ENCODE data around the gene STEAP2.

STEAP2 gene

DNA sequence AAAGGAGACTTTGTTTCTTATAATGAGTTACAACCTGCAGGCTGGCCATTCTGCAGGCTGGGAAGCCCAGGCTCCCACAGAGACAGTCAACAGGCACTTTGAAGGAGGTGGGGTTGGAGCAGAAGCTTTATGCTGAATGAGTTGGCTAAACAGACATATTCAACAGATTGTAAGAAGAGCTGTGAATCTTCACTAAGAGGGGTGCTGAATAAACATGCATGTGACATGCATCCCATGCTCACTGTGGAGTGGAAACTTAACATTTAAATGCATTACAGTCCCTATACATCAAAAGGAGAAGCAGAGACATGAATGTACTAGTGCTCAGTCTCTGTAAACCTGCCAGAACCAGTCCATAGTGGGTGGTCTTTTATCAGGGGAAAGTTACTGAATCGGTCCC, 32.0 kb downstream of the STEAP2 start:
- H3K4me3 ChIP-seq (ENCODE audit: low read length): no peak overlapping the region
- no peak overlapping the region for H3K4me2 ChIP-seq (ENCODE audit: low read length)
- H3K9me2 ChIP-seq (replicated peaks; ENCODE audit: control insufficient read depth, low read length): no peaks in the 10 kb centered on the region
- peaks cover 11% of the 10 kb centered on the region for H3K27me3 ChIP-seq (ENCODE audit: control insufficient read depth, low read length)
- H3K36me3 ChIP-seq (ENCODE audit: control insufficient read depth, low read length): no peaks in the 10 kb centered on the region
- no peaks in the 10 kb centered on the region; the same call in 1 of the 2 replicates for H3K9me3 ChIP-seq (ENCODE audit: control insufficient read depth, insufficient read depth, low read length)
- no peak overlapping the region for H3K27ac ChIP-seq (ENCODE audit: low read depth, low read length)
- H3K4me1 ChIP-seq (ENCODE audit: control insufficient read depth, low read length): no peaks in the 10 kb centered on the region
- no peaks in the 10 kb centered on the region for H4K20me1 ChIP-seq (ENCODE audit: control insufficient read depth, insufficient read depth, low read depth, low read length)
- TF ChIP-seq EZH2phosphoT487 (IDR thresholded peaks at IDR 0.05; ENCODE audit: borderline replicate concordance, low read length): no peak
- TF ChIP-seq, protein P1, sequence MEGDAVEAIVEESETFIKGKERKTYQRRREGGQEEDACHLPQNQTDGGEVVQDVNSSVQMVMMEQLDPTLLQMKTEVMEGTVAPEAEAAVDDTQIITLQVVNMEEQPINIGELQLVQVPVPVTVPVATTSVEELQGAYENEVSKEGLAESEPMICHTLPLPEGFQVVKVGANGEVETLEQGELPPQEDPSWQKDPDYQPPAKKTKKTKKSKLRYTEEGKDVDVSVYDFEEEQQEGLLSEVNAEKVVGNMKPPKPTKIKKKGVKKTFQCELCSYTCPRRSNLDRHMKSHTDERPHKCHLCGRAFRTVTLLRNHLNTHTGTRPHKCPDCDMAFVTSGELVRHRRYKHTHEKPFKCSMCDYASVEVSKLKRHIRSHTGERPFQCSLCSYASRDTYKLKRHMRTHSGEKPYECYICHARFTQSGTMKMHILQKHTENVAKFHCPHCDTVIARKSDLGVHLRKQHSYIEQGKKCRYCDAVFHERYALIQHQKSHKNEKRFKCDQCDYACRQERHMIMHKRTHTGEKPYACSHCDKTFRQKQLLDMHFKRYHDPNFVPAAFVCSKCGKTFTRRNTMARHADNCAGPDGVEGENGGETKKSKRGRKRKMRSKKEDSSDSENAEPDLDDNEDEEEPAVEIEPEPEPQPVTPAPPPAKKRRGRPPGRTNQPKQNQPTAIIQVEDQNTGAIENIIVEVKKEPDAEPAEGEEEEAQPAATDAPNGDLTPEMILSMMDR (IDR thresholded peaks at IDR 0.05; ENCODE audit: low read depth, low read length, poor library complexity, severe bottlenecking): no peak
- H3K79me2 ChIP-seq (ENCODE audit: control insufficient read depth, low read length): no peaks in the 10 kb centered on the region
- no peaks in the 10 kb centered on the region for H3F3A ChIP-seq (ENCODE audit: control insufficient read depth, insufficient read depth)

DNA sequence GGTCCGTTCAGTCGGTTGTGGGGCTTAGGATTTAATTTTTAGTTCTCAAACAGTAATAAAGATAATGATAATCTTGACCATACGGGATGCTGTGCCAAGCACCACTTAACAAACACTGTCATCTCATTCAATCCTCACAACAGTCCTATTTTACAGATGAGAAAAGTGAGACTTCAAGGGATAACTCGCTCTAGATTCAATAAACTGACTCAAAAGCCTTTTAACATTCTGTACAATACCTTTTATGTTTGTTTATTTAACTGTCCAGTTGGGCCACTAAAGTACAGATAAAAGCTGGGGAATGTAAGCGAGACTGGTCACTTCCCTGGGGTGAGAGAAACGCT, 33.0 kb downstream of the STEAP2 start:
- TF ChIP-seq EZH2phosphoT487 (IDR thresholded peaks at IDR 0.05; ENCODE audit: borderline replicate concordance, low read length): no peak
- TF ChIP-seq, protein P1 (IDR thresholded peaks at IDR 0.05; ENCODE audit: low read depth, low read length, poor library complexity, severe bottlenecking): no peak
- Histone ChIP-seq H3K79me2 (ENCODE audit: control insufficient read depth, low read length) (no peaks in the 10 kb centered on the region), H3K36me3 (ENCODE audit: control insufficient read depth, low read length) (no peaks in the 10 kb centered on the region), H3K4me3 (ENCODE audit: low read length) (no peak overlapping the region), H3K4me2 (ENCODE audit: low read length) (no peak overlapping the region), H3K9me2 (replicated peaks; ENCODE audit: control insufficient read depth, low read length) (no peaks in the 10 kb centered on the region), H3K27ac (ENCODE audit: low read depth, low read length) (no peak overlapping the region), H3F3A (ENCODE audit: control insufficient read depth, insufficient read depth) (no peaks in the 10 kb centered on the region), H3K9me3 (ENCODE audit: control insufficient read depth, insufficient read depth, low read length) (no peaks in the 10 kb centered on the region; the same call in 1 of the 2 replicates), H3K27me3 (ENCODE audit: control insufficient read depth, low read length) (peaks cover 11% of the 10 kb centered on the region), H3K4me1 (ENCODE audit: control insufficient read depth, low read length) (no peaks in the 10 kb centered on the region), H4K20me1 (ENCODE audit: control insufficient read depth, insufficient read depth, low read depth, low read length) (no peaks in the 10 kb centered on the region)

GRCh38 chr7:90244909-90245851, 33.6 kb downstream of the STEAP2 start, which contains the start of gene CFAP69:
Gene CFAP69, plus strand, starts transcription at chr7:90245174. Its CDS starts 251 bp downstream, at chr7:90245425.
- Histone ChIP-seq H3F3A (ENCODE audit: control insufficient read depth, insufficient read depth) (no peaks in the 10 kb centered on the region), H3K36me3 (ENCODE audit: control insufficient read depth, low read length) (no peaks in the 10 kb centered on the region), H4K20me1 (ENCODE audit: control insufficient read depth, insufficient read depth, low read depth, low read length) (no peaks in the 10 kb centered on the region), H3K4me1 (ENCODE audit: control insufficient read depth, low read length) (no peaks in the 10 kb centered on the region), H3K9me2 (replicated peaks; ENCODE audit: control insufficient read depth, low read length) (no peaks in the 10 kb centered on the region), H3K4me2 (ENCODE audit: low read length) (no peak within 1 kb of the TSS), H3K79me2 (ENCODE audit: control insufficient read depth, low read length) (no peaks in the 10 kb centered on the region), H3K9me3 (ENCODE audit: control insufficient read depth, insufficient read depth, low read length) (no peaks in the 10 kb centered on the region; the same call in 1 of the 2 replicates), H3K4me3 (ENCODE audit: low read length) (no peak within 1 kb of the TSS), H3K27ac (ENCODE audit: low read depth, low read length) (no peak within 1 kb of the TSS), H3K27me3 (ENCODE audit: control insufficient read depth, low read length) (peaks cover 11% of the 10 kb centered on the region)
- TF ChIP-seq EZH2phosphoT487 (IDR thresholded peaks at IDR 0.05; ENCODE audit: borderline replicate concordance, low read length): no peak
- TF ChIP-seq, protein P1 (IDR thresholded peaks at IDR 0.05; ENCODE audit: low read depth, low read length, poor library complexity, severe bottlenecking): no peak
